ENCODE measurements around the gene TNXB.
"Not testable (repeated sequence)": the region's sequence is repeated elsewhere in the genome, so short reads cannot be mapped to it uniquely, and the experiment has no call there.

The TNXB gene

GRCh38 chr6:32083812-32084768, 25.0 kb downstream of the TNXB start:
- no peak for DNase-seq (ENCODE audit: low spot score)

- no peak for DNase-seq (ENCODE audit: low spot score)
Observed at GRCh38 chr6:32082935-32083334, 26.2 kb downstream of the TNXB start.

GRCh38 chr6:32082478-32082877, 26.7 kb downstream of the TNXB start:
- no peak for DNase-seq (ENCODE audit: low spot score)

- peak; percentile 89 for DNase-seq (ENCODE audit: low spot score)
Observed at GRCh38 chr6:32081168-32081990, 27.8 kb downstream of the TNXB start.

- no peak for DNase-seq (ENCODE audit: low spot score)
Observed at GRCh38 chr6:32079566-32080290, 29.4 kb downstream of the TNXB start.

- no peak for DNase-seq (ENCODE audit: low spot score)
Observed at GRCh38 chr6:32076321-32076809, 32.8 kb downstream of the TNXB start.

GRCh38 chr6:32075781-32076180, 33.4 kb downstream of the TNXB start:
- DNase-seq (ENCODE audit: low spot score), result no peak

GRCh38 chr6:32074996-32075532, 34.1 kb downstream of the TNXB start:
- no peak for DNase-seq (ENCODE audit: low spot score)

GRCh38 chr6:32073613-32074012, 35.5 kb downstream of the TNXB start:
- DNase-seq (ENCODE audit: low spot score), result no peak

- no peak for DNase-seq (ENCODE audit: low spot score)
Observed at GRCh38 chr6:32073101-32073500, 36.0 kb downstream of the TNXB start.

- no peak for DNase-seq (ENCODE audit: low spot score)
Observed at GRCh38 chr6:32070814-32071543, 38.2 kb downstream of the TNXB start.

- DNase-seq (ENCODE audit: low spot score), result no peak
Observed at GRCh38 chr6:32069878-32070515, 39.1 kb downstream of the TNXB start.

GRCh38 chr6:32069460-32069859, 39.7 kb downstream of the TNXB start:
- DNase-seq (ENCODE audit: low spot score), result no peak

GRCh38 chr6:32068867-32069266, 40.3 kb downstream of the TNXB start:
- DNase-seq (ENCODE audit: low spot score), result no peak

GRCh38 chr6:32068315-32068714, 40.8 kb downstream of the TNXB start:
- not testable (repeated sequence) for DNase-seq (ENCODE audit: low spot score)

GRCh38 chr6:32067521-32067920, 41.6 kb downstream of the TNXB start:
- not testable (repeated sequence) for DNase-seq (ENCODE audit: low spot score)

- no peak for DNase-seq (ENCODE audit: low spot score)
Observed at GRCh38 chr6:32064706-32065105, 44.4 kb downstream of the TNXB start.

- DNase-seq (ENCODE audit: low spot score), result peak; percentile 87
Observed at GRCh38 chr6:32060966-32061655, 48.0 kb downstream of the TNXB start.

GRCh38 chr6:32058511-32058963, 50.6 kb downstream of the TNXB start:
- DNase-seq (ENCODE audit: low spot score), result no peak

- DNase-seq (ENCODE audit: low spot score), result no peak
Observed at GRCh38 chr6:32057966-32058365, 51.2 kb downstream of the TNXB start.
